ENCODE measurements around the gene DNAJB2.
"Not testable (repeated sequence)": the region's sequence is repeated elsewhere in the genome, so short reads cannot be mapped to it uniquely, and the experiment has no call there.

Gene DNAJB2

DNA sequence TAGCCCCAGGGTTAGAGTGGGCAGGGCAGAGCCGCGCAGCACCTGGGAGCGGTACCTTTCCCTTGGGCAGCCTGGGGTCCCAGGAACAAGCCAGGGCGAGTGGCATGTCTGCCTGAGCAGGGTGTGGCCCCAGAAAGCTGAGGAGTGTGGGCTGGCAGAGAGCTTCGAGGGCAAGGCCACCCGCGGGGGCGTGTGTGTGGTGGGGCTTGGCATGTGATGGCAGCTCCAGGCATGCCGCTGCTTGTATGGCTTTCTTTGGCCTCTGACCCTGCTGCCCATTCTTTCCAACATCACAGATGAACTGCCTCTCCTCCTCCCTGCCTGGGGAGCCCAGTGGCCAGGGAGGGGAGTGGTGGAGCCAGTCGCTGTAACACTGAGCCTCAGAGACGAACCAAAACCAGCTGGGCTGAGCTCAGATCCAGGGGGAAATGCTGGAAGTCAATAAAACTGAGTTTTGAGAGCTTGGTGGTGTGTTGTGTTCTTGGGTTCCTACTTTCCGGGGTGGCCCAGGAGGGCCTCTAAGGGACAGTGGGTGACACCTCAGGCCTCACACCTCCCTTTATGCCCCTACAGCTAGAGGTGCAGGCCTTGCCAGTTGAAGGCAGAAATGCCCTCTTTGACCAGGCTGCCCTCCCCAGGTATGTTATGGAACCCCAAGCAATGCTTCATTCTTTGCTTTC lies 7.4 kb downstream of the DNAJB2 start:
- DNase-seq: no peak

GRCh38 chr2:219287116-219287440 lies 7.9 kb downstream of the DNAJB2 start:
- not testable (repeated sequence) for DNase-seq

DNA sequence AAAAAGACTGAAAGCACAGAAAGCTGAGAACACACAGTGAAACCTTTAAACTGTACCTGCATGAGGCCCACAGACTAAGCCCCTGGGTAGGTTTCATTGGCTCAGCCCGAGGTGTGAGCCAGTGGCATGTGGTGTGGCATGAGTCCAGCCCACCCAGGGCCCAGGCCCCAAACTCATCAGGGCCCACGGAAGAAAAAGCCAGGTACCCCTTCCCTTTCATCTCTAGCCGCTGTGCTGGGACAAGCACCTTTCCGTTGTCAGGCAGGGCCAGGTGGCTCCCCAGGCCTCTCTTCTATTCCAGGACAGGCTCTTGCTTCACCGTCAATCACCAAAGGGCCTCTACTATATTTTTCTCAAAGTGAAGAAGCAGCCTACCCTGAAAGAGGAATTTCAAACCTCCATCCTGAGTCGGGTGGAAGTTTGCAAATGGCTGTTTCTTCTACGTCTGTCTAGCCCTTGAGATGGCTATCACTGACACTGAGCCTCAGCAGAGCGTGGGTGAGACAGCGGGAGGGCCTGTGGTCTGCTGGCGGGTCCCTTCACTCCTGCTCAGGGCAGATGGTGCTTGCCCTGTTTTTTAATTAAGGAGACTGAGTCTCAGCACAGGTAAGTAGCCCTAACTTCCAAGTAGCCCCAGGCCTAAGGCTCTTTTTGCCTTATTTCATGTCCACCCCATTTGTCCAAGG lies 8.6 kb downstream of the DNAJB2 start:
- no peak for DNase-seq

DNA sequence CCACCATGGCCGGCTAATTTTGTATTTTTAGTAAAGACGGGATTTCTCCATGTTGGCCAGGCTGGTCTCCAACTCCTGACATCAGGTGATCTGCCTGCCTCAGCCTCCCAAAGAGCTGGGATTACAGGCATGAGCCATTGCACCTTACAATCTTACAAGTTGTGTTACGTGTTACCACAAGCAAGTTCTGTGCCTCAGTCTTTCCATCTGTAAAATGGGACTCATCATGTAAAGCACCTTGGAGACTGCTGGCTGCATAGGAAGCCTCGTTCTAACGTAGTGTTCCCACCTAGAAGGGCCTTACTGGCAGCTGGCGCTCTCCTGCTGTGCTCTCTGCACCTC lies 10.0 kb downstream of the DNAJB2 start:
- DNase-seq: no peak

DNA sequence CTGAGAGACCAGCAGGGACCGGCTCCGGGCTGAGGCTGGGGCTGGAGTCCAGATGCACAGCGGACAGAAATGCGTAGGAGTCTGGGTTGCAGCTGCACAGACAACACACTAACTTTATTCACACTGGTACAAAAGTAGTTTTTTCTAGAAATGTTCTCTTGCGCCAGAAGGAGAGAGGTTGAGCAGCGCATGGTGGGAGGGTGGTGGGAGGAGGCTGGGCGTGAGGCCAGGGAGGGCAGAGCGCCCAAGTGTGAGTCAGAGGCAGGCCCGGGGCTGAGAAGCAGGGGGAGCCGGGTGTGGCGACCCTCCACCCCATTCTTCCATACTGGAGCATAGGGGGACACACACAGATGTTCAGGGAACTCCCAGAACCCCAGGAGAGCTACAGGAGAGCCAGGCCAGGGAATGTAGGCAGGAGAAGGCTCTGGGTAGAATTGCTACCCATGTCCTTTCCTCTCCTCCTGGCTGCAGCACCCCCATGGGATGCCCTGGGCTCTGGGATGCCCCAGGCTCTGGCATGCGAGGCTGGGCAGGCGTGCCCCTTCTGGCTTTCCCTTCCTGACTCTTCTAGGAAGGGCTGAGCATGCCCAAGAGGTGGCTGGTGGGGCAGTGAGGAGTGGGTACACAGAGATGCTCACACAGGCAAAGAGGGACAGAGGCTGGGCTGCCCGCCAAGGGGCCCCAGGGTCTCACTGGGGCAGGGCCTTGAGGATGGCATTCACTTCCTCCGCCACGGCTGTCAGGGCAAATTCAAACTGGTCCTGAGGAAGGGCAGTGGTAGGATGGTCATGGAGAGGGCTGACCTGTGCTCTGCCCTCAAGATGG lies 10.6 kb downstream of the DNAJB2 start:
- DNase-seq: no peak

DNA sequence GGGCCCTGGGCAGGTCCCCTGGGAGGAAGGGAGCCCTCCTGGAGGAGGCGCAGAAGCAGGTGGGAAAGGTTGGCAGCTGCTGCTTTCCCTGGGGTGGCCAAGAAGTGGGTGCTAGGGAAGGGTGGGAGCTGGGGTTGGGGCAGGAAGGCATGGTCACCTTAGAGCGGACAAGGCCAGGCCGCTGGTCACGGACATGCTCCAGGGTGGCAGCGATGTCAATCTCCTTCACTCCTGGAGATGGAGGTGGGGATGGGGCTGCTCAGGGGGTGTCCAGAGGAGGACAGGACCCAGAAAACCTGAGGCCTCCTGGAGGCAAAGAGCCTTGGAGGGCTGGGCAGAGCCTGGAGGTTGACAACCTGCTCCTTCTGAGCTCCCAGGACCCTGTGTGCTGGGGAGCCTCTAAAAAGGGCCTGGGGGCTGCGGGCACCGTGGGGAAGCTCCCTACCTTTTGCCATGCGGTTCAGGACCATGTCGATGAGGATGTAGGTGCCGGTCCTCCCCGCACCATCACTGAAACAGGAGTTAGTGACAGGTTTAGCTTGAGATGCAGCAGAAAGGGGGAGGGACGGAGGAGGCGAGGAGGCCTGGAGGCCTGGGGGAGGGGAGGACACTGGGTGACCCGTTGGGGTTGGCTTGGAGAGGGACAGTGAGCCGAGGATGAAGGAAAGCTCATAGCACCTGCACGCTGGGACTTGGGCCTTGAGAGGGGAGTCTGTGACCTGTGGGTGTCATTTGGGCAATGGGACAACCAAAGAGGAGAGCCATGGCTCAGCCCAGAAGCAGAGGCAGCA lies 11.4 kb downstream of the DNAJB2 start:
- no peak for DNase-seq

DNA sequence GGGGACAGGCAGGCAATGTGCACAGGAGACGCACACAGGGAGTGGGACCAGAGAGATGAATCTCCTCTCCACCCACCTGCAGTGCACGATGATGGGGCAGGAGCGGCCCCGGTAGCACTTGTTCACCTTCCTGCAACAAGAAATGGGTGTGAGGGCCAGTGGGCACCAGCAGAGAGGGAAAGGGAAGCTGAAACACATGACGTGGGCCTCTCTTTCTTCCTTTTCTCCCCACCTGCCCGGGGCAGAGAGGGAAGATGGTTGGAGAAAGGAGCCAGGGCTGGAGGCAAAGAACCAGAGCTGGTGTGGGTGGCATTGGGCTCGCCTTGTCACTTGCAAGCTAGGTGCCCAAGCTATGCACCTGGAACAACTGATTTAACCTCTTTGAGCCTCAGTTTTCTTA lies 12.2 kb downstream of the DNAJB2 start:
- no peak for DNase-seq

DNA sequence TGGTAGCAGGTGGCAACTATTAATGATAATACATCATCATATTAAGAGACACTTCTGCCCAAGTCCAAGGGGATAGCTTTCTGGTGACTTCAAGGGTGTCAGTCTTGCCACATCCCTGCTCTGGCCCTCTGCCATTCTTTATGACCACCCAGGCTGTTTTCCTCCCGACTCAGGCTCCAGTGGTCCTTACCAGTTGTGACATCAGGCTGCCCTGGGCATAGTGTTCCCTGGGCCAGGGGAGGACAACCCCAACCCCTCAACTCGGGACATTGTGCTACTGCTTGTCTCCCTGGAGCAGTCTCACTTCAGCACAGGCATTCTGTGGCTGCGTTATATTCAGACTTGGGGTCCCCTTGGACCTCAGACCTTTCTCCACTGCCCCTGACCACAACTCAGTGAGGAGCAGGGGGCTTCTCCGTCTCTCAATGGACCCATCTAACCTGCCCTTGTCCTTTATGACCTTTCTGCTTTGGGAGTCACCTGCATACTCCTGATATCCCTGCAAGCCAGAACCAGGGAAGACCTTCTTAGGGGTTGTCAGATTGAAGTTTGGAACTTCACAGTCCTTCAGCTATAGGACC lies 12.8 kb downstream of the DNAJB2 start:
- no peak for DNase-seq

DNA sequence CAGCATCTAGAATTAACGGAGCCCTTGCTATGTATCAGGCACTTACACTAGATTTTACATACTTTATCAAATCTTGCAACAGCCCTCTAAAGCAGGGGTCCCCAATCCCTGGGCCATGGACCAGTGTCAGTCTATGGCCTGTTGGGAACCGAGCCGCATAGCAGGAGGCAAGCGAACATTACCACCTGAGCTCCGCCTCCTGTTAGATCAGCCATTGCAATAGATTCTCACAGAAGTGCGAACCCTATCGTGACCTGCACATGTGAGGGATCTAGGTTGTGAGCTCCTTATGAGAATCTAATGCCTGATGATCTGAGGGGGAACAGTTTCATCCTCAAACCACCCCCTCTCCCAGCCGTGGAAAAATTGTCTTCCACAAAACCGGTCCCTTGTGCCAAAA lies 13.4 kb downstream of the DNAJB2 start:
- DNase-seq: no peak

DNA sequence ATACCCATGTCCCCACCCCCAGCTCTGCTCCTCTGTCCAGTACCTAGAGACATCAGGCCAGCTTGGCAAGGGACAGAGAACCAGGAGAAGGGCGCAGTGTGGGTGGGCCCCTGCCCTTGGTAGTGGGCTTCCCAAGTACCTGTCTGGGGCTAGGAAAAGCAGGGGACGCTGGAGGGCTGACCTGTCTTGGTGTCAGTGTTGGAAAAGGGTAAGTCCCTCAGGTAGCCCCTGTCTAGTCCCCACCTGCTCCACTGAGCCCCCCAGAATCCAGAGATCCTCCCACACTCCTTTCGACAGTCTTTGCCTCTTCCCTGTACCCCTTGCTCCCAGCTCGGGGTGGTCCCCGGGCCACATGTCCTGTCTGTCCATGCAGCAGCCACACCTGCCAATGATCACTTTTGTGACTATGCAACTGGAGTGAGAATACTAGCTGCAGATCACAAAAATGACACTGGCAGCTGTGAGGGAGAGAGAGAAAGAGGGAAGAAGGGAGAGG lies 14.6 kb downstream of the DNAJB2 start:
- no peak for DNase-seq

DNA sequence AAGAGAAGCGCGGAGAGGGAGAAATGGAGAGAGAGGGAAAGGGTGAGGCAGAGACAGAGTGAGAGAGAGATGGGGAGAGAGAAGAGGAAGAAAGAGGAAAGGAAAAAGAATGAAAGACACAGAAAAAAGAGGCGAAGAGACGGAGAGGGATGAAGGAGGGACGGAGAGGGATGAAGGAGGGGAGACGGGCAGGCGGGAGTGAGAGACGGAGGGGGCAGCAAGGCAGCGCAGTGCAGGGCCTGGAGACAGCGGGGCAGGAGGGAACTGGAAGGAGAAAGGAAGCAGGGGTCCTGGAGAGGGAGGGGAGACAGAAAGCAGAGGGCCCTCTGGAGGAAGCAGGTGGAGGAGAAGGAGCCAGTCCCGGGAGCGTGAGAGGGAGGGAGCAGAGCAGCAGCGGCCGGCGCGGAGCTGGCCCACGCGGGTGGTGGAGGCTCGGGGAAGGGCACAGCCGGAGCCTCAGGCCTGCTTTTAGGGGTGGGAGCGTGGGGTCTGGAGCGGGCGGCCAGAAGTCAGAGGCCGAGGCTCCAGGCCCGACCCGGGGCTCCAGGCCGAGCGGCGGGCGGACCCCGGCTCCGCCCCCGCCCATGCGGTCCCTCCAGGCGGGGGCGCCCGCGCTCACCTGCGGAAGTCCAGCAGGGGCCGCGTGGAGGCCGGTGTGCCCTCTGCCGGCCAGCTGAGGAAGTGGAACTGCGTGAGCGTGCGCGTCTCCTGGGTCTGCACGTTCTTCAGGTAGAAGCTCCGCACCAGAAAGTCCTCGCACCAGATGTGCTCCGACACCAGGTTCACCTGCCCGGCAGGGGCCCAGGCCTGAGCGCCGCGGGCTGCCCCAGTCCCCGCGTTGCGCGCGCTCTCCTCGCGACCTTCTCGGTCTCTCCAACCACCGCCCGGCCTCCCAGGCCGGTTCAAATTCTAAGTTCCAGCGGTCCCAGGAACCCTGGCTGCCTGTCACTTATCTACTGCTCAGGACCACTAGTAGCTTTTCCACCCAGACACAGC lies 15.5 kb downstream of the DNAJB2 start:
- DNase-seq: no peak

DNA sequence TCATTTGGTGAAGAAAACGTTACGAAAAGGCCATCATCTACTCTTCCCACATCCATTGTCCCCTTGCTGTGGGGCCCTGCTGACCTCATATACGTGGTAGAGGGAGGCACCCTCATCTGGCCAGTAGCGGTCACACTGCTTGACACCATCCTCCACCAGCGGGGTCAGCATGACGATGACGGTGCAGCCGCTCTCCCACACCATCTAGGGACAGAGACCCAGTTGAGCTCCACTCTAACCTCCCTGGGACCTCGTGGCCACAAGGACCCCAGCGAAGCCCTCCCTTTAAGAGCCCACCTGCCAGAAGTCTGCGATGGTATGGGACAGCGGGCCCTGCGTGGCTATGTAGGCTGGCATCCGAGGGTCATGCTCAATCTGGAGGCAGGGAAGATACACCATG lies 17.0 kb downstream of the DNAJB2 start:
- no peak for DNase-seq

GRCh38 chr2:219296631-219297391 lies 17.6 kb downstream of the DNAJB2 start:
- DNase-seq: no peak

GRCh38 chr2:219297766-219298456 lies 18.7 kb downstream of the DNAJB2 start:
- no peak for DNase-seq

GRCh38 chr2:219298759-219299371 lies 19.7 kb downstream of the DNAJB2 start:
- no peak for DNase-seq

GRCh38 chr2:219299372-219299760 lies 20.2 kb downstream of the DNAJB2 start:
- no peak for DNase-seq

DNA sequence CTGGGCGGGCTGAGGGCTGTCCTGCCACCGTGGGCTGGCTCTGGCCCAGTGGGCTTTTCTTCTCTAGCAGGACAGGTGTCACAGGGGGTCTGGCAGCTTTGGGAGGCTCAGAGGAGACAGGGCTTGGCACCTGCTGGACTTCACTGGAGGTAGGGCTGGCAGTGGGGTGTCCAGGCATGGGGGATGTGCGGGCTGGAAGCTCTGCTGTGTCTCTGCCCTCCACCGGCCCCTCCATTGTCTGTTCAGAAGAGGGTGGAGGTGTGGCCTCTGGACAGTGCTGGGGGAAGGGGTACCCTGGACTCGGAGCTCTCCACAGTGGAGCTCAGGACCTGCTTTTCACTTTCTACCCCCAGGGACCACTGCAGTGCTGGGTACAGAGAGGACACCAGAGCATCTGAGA lies 20.9 kb downstream of the DNAJB2 start:
- DNase-seq: no peak

DNA sequence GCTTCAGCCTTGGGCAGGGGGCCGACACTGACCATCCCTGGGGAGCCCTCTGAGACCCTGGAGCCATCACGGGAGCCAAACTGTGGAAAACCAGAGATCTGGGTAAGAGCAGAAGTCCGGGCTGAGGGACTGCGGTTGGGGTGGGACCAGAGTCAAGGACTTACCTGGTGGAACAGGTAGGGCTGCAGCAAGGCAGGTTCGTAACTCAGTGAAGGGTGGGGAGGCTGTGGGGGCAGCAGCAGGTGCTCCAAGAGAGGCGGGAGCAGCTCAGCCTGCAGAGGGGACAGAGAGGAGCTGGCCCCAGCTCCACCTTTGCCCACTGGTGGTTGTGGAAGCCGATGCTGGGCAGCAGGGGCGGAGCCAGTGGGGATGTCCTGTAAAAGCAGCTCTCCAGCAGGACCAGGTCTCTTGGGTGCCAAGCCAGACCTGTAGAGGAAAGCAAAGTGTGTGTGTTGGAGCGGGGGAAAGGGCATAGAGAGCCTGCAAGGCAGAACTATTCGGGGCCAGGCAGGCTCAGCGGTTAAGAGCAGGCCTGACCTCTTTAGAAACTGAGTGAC lies 23.3 kb downstream of the DNAJB2 start:
- DNase-seq: no peak

DNA sequence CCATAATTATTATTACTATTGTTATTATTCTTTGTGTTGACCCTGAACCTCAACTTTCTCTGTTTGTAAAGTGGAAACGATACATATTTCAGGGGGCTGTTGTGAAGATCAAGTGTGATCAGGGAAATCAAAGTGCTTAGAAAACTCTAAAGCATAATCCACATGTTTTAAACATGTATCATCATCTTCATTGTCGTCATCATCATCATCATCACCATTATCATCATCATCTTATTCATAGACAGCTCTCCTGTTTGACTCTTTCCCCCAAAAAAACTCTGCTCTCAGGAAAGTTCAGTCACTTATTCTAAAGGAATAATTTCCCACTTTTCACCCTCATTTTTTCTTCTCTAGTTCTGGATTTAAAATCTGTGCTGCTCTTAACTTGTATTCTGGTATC lies 25.1 kb downstream of the DNAJB2 start:
- no peak for DNase-seq

Data from NCI-H1436 treated with DMSO at 0.1 percent for 48 hours (cell line).